Keratinocyte (primary cell): Measurements from ENCODE around the gene GRK4. TPM values are rescaled to one million over a fixed set of nuclear protein-coding genes. Genes with fewer than 3 reads are reported as not detected.

Source experiments
- DNase-seq: peaks from one replicate; pipeline ENCODE4 v3.0.0-alpha.2; 2011; ENCODE audit warnings: low read depth, missing footprints, low spot score
- FAIRE-seq: peaks from 2 replicates; lab custom pipeline; 2011; peaks lifted over from hg19 to GRCh38; lab: Jason Lieb, UNC
- H2AFZ ChIP-seq: 2 replicates; pipeline ENCODE4 v1.6.0; 2012; ENCODE audit warnings: low read length, control low read depth, inconsistent platforms; ENCODE audit not compliant: control insufficient read depth
- H3K27ac ChIP-seq: 2 replicates; pipeline ENCODE4 v1.5.1; 2011; ENCODE audit warnings: low read length; ENCODE audit not compliant: control insufficient read depth, insufficient read depth
- H3K27me3 ChIP-seq: 3 replicates; pipeline ENCODE4 v1.6.0; 2011; ENCODE audit warnings: low read length; ENCODE audit not compliant: control insufficient read depth, insufficient read depth; ENCODE audit errors: extremely low read depth
- H3K36me3 ChIP-seq, 2 experiments: 2 replicates in 1 of 2; 3 replicates in 1 of 2; pipeline ENCODE4 v1.5.1; 2011; ENCODE audit warnings: low read length in 2 of 2, mild to moderate bottlenecking in 1 of 2; ENCODE audit not compliant: control insufficient read depth in 2 of 2, insufficient read depth in 2 of 2; ENCODE audit errors: extremely low read depth in 1 of 2
- H3K4me1 ChIP-seq: 3 replicates; pipeline ENCODE4 v1.5.1; 2011; ENCODE audit warnings: low read length; ENCODE audit not compliant: control insufficient read depth, insufficient read depth; ENCODE audit errors: extremely low read depth
- H3K4me2 ChIP-seq: 3 replicates; pipeline ENCODE4 v1.6.0; 2011; ENCODE audit warnings: low read depth, low read length; ENCODE audit not compliant: control insufficient read depth, insufficient read depth; ENCODE audit errors: extremely low read depth
- H3K4me3 ChIP-seq, 3 experiments: fragments of 200-600 bp in 1 of 3; sonication (generic) in 1 of 3; 2 replicates in 2 of 3; 3 replicates in 1 of 3; pipeline ENCODE4 v1.5.1; 2011 to 2016; ENCODE audit warnings: low read length in 3 of 3, mild to moderate bottlenecking in 3 of 3, control low read depth in 2 of 3, inconsistent platforms in 1 of 3, low read depth in 1 of 3, mixed read lengths in 1 of 3, mixed run types in 1 of 3, moderate library complexity in 1 of 3; ENCODE audit not compliant: control insufficient read depth in 2 of 3, insufficient read depth in 2 of 3; ENCODE audit errors: extremely low read depth in 1 of 3
- H3K79me2 ChIP-seq: 2 replicates; pipeline ENCODE4 v1.6.0; 2012; ENCODE audit warnings: low read length; ENCODE audit not compliant: control insufficient read depth, insufficient read depth
- H3K9ac ChIP-seq: 3 replicates; pipeline ENCODE4 v1.6.0; 2011; ENCODE audit warnings: low read length; ENCODE audit not compliant: control insufficient read depth, insufficient read depth; ENCODE audit errors: extremely low read depth
- H3K9me1 ChIP-seq: 3 replicates; pipeline ENCODE4 v1.6.0; 2011; ENCODE audit warnings: low read length; ENCODE audit not compliant: control insufficient read depth, insufficient read depth; ENCODE audit errors: extremely low read depth
- H3K9me3 ChIP-seq: 2 replicates; pipeline ENCODE4 v1.5.1; 2012; ENCODE audit warnings: low read depth, low read length; ENCODE audit not compliant: control insufficient read depth
- H4K20me1 ChIP-seq: 3 replicates; pipeline ENCODE4 v1.6.0; 2011; ENCODE audit warnings: low read length; ENCODE audit not compliant: control insufficient read depth, insufficient read depth; ENCODE audit errors: extremely low read depth
- EZH2 ChIP-seq: IDR thresholded peaks from one replicate; pipeline ENCODE4 v1.6.1; 2012; ENCODE audit warnings: inconsistent platforms, mild to moderate bottlenecking, low read length, moderate library complexity
- dilution Hi-C: fragments of 300-500 bp; cut with MboI; formaldehyde crosslinking; loops from one replicate; pipeline ENCODE4 v1.7.0; 2020; ENCODE audit warnings: low sequenced_read_pairs; ENCODE audit not compliant: extremely low pct_ligation_motif_present
- polyA plus RNA-seq, 5 experiments: library from polyadenylated mRNA; depleted of rRNA in 3 of 5; stranded (reverse) in 3 of 5; stranded (forward) in 1 of 5; unstranded in 1 of 5; fragments of >200 nt; gene quantifications; 1 replicate in 1 of 5; 2 replicates in 3 of 5; 3 replicates in 1 of 5; pipeline versions ENCODE4 v1.2.1 to v1.2.3, GENCODE V29; 2011 to 2012; ENCODE audit warnings: missing spikeins in 2 of 5, low read depth in 1 of 5, low replicate concordance in 1 of 5
- TF ChIP-seq, protein P1 (sequence below), 3 experiments: IDR thresholded peaks in 1 of 3; conservative IDR thresholded peaks in 1 of 3; optimal IDR thresholded peaks in 1 of 3; 2 replicates in 2 of 3; 3 replicates in 1 of 3; pipeline versions ENCODE3 to v1.5.1; 2011; ENCODE audit warnings: low read length in 3 of 3, mild to moderate bottlenecking in 3 of 3, moderate library complexity in 2 of 3, control low read depth in 1 of 3, inconsistent platforms in 1 of 3; ENCODE audit not compliant: insufficient read depth in 2 of 3; ENCODE audit errors: extremely low read depth in 1 of 3

GRK4 gene
- polyA plus RNA-seq, 1 donor (not counting 4 experiments of a cell fraction or from before 2014, with no cell fraction given), result 4.3 TPM

- Histone ChIP-seq H3K79me2 (no peaks in the 10 kb centered on the region), H2AFZ (no peak overlapping the region), H3K4me2 (no peak overlapping the region), H3K4me1 (no peaks in the 10 kb centered on the region), H3K27me3 (peaks cover 4% of the 10 kb centered on the region), H4K20me1 (no peaks in the 10 kb centered on the region), H3K9me3 (peaks cover 2% of the 10 kb centered on the region), H3K27ac (no peak overlapping the region), H3K9ac (no peak overlapping the region), H3K9me1 (no peaks in the 10 kb centered on the region), H3K36me3 (no peaks in the 10 kb centered on the region), H3K4me3 (no peak overlapping the region)
- dilution Hi-C loops, result no loop called here
- FAIRE-seq (no peak), DNase-seq (no peak)
- TF ChIP-seq, protein P1, sequence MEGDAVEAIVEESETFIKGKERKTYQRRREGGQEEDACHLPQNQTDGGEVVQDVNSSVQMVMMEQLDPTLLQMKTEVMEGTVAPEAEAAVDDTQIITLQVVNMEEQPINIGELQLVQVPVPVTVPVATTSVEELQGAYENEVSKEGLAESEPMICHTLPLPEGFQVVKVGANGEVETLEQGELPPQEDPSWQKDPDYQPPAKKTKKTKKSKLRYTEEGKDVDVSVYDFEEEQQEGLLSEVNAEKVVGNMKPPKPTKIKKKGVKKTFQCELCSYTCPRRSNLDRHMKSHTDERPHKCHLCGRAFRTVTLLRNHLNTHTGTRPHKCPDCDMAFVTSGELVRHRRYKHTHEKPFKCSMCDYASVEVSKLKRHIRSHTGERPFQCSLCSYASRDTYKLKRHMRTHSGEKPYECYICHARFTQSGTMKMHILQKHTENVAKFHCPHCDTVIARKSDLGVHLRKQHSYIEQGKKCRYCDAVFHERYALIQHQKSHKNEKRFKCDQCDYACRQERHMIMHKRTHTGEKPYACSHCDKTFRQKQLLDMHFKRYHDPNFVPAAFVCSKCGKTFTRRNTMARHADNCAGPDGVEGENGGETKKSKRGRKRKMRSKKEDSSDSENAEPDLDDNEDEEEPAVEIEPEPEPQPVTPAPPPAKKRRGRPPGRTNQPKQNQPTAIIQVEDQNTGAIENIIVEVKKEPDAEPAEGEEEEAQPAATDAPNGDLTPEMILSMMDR (optimal IDR thresholded peaks at IDR 0.05 in 1 of 3, IDR thresholded peaks at IDR 0.05 in 1 of 3, conservative IDR thresholded peaks at IDR 0.05 in 1 of 3; ENCODE audit: extremely low read depth in 1 of 3, insufficient read depth in 2 of 3, low read length in 3 of 3), result no peak
Observed at GRCh38 chr4:3025881-3026280, 62.5 kb downstream of the GRK4 start.

DNA sequence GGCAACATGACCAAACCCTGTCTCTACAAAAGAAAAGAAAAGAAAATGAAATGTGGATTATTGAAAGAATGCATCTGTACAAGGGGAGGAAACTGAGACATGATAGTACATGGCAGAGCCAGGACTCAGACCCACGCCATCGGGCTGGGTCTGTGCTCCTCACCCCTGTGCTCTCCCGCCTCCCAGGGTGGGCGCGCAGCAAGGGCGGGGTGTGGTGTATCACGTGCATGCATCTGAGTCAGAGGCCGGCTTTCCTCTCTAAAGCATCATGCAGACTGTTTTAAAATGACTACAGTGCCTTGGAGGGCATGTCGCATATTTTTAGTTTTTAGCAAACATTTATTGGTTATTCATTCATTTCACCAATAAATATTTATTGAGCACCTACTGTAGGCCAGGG lies 63.2 kb downstream of the GRK4 start:
- no peak overlapping the region for H3K4me3 ChIP-seq
- H3K9me1 ChIP-seq, result no peaks in the 10 kb centered on the region
- no peak overlapping the region for H3K9ac ChIP-seq
- no peaks in the 10 kb centered on the region for H3K4me1 ChIP-seq
- H3K4me2 ChIP-seq, result no peak overlapping the region
- no peak overlapping the region for H3K27ac ChIP-seq
- no peaks in the 10 kb centered on the region for H3K27me3 ChIP-seq
- FAIRE-seq, result no peak
- H3K9me3 ChIP-seq, result peaks cover 2% of the 10 kb centered on the region
- no peaks in the 10 kb centered on the region for H3K36me3 ChIP-seq
- DNase-seq, result no peak
- no peak for TF ChIP-seq EZH2
- TF ChIP-seq, protein P1 (optimal IDR thresholded peaks at IDR 0.05 in 1 of 3, IDR thresholded peaks at IDR 0.05 in 1 of 3, conservative IDR thresholded peaks at IDR 0.05 in 1 of 3; ENCODE audit: extremely low read depth in 1 of 3, insufficient read depth in 2 of 3, low read length in 3 of 3), result no peak
- H3K79me2 ChIP-seq, result no peaks in the 10 kb centered on the region
- no peak overlapping the region for H2AFZ ChIP-seq
- dilution Hi-C loops, result no loop called here
- no peaks in the 10 kb centered on the region for H4K20me1 ChIP-seq
